ENCODE data around the gene PSAP. TPM values are rescaled to one million over a fixed set of nuclear protein-coding genes. Genes with fewer than 3 reads are reported as not detected.

Gene PSAP
- total RNA-seq, 1 experiment from 2014 or later = 530 TPM

- DNase-seq (ENCODE audit: low read depth) = no peak
Measured at GRCh38 chr10:71769279-71769823, 81.7 kb downstream of the PSAP start.

DNA sequence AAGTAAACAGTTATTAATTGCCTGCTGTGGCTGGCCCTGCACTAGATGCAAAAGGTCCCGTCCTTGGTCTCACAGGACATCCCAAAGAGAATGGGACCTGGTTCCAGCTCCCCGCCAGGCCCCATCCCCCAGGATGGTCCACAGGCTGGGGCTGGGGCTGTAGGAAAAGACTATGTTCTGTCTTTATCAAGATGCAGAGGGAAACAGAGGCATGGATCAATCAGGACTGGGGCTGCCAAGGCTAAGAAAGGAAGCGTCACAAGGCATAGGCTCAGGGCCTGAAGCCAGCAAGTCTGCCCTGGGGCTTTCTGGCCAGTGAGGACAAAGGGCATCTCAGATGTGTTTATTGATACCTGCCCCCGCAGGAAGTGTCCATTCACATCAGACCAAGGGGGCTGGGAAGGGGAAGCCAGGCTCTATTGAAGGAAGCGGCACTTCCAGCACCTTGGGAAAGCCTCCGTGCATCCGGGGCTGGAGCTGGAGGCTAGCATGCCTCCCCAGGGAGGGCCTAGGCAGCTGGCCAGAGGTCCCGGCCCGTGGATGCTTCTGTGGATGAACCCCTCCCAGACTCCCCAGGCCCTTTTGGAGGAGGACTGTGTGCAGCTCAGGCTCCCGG lies 83.5 kb downstream of the PSAP start:
- peak; percentile 94 for DNase-seq (ENCODE audit: low read depth)

DNA sequence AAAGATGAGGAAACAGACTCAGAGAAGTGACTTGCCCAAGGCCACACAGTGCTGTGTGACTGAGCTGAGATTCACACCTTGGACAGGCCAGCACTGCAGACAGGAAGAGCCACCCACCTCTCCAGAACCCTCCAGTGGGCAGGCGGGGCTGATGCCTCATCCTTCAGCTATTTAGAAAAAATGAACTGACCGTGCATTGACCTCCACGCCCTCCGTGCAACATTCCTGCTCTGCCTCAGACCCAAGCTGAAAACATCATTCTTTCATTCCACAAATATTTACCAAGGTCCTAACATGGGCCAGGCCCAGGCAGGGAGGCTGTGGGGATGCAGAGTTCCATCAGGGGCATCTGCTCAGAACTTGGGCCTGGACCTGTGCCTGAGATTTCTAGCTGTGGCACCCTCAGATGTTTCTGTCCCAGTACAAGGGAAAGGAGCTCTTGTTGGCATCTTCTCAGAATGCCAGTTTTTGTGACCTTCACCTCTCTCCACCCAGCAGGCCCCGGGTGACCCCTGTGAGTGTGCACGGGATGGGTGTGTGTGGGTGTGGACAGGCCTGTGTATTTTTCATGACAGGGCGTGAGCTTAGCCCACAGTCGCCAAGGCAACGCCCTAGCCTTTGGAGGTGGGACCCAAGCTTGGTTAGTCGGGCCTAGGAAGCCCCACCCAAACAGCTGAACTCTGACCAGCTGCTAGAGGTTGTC lies 84.2 kb downstream of the PSAP start:
- DNase-seq (ENCODE audit: low read depth) = peak; percentile 98

Other genes with a start within 250 kb of the PSAP start
- not detected in 2 replicates for gene C10orf105, start 131.5 kb downstream of the PSAP start, total RNA-seq (2014; rRNA removed; shearing (Covaris generic))
- gene VSIR, start 77.7 kb downstream of the PSAP start, total RNA-seq (2014; rRNA removed; shearing (Covaris generic)) = 5.3 and 17.1 TPM in 2 replicates
- gene CHST3, start 113.1 kb upstream of the PSAP start, total RNA-seq (2014; rRNA removed; shearing (Covaris generic)) = 12.3 and 22.4 TPM in 2 replicates
- 0.05 TPM in 1 of 2 replicates, not detected in the other for gene SPOCK2, start 237.3 kb upstream of the PSAP start, total RNA-seq (2014; rRNA removed; shearing (Covaris generic))